OCI-LY7 (cell line): Measurements from ENCODE around the gene RPS15. TPM values are rescaled to one million over a fixed set of nuclear protein-coding genes. Genes with fewer than 3 reads are reported as not detected.
A peak's percentile ranks its signal among the peaks of the same experiment; 100 is the strongest.

Experiments used
- BruUV-seq: library from RNA; stranded (reverse); fragments of 400-500 nt; replicated peaks from 2 replicates; lab custom pipeline; 2021; lab: Mats Ljungman, UMichigan
- CTCF ChIA-PET: fragments of 300-600 bp; sonication (Branson Sonifier 250); formaldehyde crosslinking; loops from one replicate; lab custom pipeline; 2022; ENCODE audit warnings: antibody characterized with exemption; ENCODE audit not compliant: unreplicated experiment; lab: Charles Lee
- POLR2A ChIA-PET: fragments of 300-600 bp; sonication (Branson Sonifier 250); formaldehyde crosslinking; loops from one replicate; lab custom pipeline; 2022; ENCODE audit warnings: antibody characterized with exemption; lab: Charles Lee
- DNase-seq: peaks from one replicate; pipeline ENCODE4 v3.0.0-alpha.2; 2015; ENCODE audit warnings: low spot score
- H2AFZ ChIP-seq: fragments of 200-600 bp; sonication (generic), shearing (Covaris generic); 2 replicates; pipeline ENCODE4 v1.6.1; 2014; ENCODE audit warnings: mild to moderate bottlenecking, antibody characterized with exemption, low read length, moderate library complexity
- H3K27ac ChIP-seq: fragments of 200-600 bp; sonication (generic); 2 replicates; pipeline ENCODE4 v1.5.1; 2014; ENCODE audit warnings: mixed run types, low read depth, mild to moderate bottlenecking, moderate library complexity, low read length, inconsistent platforms; ENCODE audit not compliant: poor library complexity, severe bottlenecking
- H3K36me3 ChIP-seq: fragments of 200-600 bp; sonication (generic); 2 replicates; pipeline ENCODE4 v1.6.1; 2014; ENCODE audit warnings: mild to moderate bottlenecking, antibody characterized with exemption, low read length, moderate library complexity, mixed read lengths; ENCODE audit not compliant: insufficient read depth
- H3K4me1 ChIP-seq: fragments of 200-600 bp; sonication (generic); 2 replicates; pipeline ENCODE4 v1.5.1; 2014; ENCODE audit warnings: mild to moderate bottlenecking, low read length; ENCODE audit not compliant: insufficient read depth, poor library complexity, severe bottlenecking
- H3K4me2 ChIP-seq: fragments of 200-600 bp; sonication (generic); 2 replicates; pipeline ENCODE4 v1.6.1; 2014; ENCODE audit warnings: mild to moderate bottlenecking, low read length
- H3K4me3 ChIP-seq: fragments of 200-600 bp; sonication (generic); 2 replicates; pipeline ENCODE4 v1.5.1; 2014; ENCODE audit warnings: mild to moderate bottlenecking, low read depth, low read length; ENCODE audit not compliant: poor library complexity, severe bottlenecking
- H3K79me2 ChIP-seq: fragments of 200-600 bp; sonication (generic); 2 replicates; pipeline ENCODE4 v1.6.1; 2016; ENCODE audit warnings: low read depth, mild to moderate bottlenecking, low read length, moderate library complexity, mixed read lengths; ENCODE audit not compliant: insufficient read depth
- H3K9me2 ChIP-seq: fragments of 200-600 bp; sonication (generic); 2 replicates; pipeline ENCODE4 v1.6.1; 2016; ENCODE audit warnings: mild to moderate bottlenecking, low read length, mixed read lengths; ENCODE audit not compliant: insufficient read depth
- H3K9me3 ChIP-seq: fragments of 200-600 bp; sonication (generic); 2 replicates; pipeline ENCODE4 v1.6.1; 2014; ENCODE audit warnings: mild to moderate bottlenecking, mixed run types, low read length, mixed read lengths
- H4K20me1 ChIP-seq: fragments of 200-600 bp; sonication (generic); 2 replicates; pipeline ENCODE4 v1.6.1; 2014; ENCODE audit warnings: mild to moderate bottlenecking, antibody characterized with exemption, low read length, moderate library complexity, mixed read lengths; ENCODE audit not compliant: insufficient read depth
- EZH2phosphoT487 ChIP-seq: fragments of 200-600 bp; sonication (generic); IDR thresholded peaks from 2 replicates; pipeline ENCODE4 v1.6.1; 2018; ENCODE audit warnings: low read depth, borderline replicate concordance, mild to moderate bottlenecking, mixed run types, antibody characterized with exemption, low read length, moderate library complexity, mixed read lengths
- intact Hi-C: fragments of 100-400 bp; cut with micrococcal nuclease; formaldehyde crosslinking; loops from one replicate; pipeline ENCODE4 v1.10.0; 2022; ENCODE audit not compliant: unreplicated experiment
- total RNA-seq, 2 experiments: library from RNA; depleted of rRNA in 1 of 2; stranded (reverse); fragments of >200 nt in 1 of 2; shearing (Covaris generic) in 1 of 2; gene quantifications; 2 replicates each; pipeline ENCODE4 v1.2.3, GENCODE V29; 2014 to 2022
- TF ChIP-seq, protein P1 (sequence below): fragments of 200-600 bp; sonication (generic); conservative IDR thresholded peaks from 2 replicates; pipeline ENCODE4 v1.5.1; 2014; ENCODE audit warnings: mild to moderate bottlenecking, antibody characterized with exemption, low read length, moderate library complexity, mixed read lengths

RPS15 gene
- total RNA-seq, 2 experiments from 2014 or later: 1,860 to 2,068 TPM

DNA sequence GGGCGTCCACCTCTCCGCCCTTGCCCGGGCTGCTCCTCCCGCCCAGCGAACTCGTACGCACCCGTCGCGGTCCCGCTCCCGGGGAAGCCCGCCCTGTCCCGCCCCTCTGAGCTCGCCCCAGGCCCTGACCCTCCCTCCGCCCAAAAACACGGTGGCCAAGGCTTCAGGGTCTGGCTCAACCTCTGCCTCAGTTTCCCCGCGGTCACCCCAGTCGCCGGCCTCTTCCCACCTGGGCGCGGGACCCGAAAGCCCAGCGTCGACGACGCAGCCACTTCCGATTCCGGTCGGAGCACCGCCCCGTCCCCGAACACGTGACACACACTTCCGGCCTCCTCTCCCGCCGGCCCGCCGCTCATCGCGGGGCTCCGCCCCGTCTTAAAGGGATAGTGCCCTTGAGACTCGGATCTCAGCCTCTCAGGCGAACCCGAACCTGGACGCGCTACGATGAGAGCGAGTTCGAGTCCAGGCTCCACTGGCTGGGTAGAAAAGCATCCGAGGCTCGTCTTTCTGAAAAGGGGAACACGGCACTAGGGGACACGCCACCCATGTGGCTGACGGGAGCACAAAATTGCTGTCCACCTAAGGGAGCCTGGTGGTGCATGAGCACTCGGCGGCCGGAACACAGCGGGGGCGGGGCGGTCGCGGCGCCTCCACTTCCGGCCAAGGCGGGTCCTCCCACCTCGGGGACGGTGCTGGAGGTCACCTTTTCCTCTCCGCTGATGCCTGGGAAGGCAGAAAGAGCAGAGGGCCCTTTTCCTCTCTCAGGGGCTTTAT, 40.9 kb downstream of the RPS15 start, which contains the start of gene C19orf25:
Gene C19orf25, minus strand, starts transcription at position 282 of the 774 bp plus-strand sequence. CDS start 312 bp downstream, outside the sequence.
- intact Hi-C loops: loop anchor here (1.0 to 2.0 kb wide), 3 partner anchors 24 to 72 kb away; partner anchors contain the start of gene DAZAP1
- ChIA-PET POLR2A (no interaction called here), CTCF (no interaction called here)
- no peaks in the 10 kb centered on the region for H3K9me3 ChIP-seq
- BruUV-seq: no TSS peak
- H3K79me2 ChIP-seq: peaks cover 17% of the 10 kb centered on the region
- H4K20me1 ChIP-seq: no peaks in the 10 kb centered on the region; the same call in 1 of the 2 replicates
- H3K27ac ChIP-seq: peak within 1 kb of the TSS; percentile 81
- H3K36me3 ChIP-seq: peaks cover 21% of the 10 kb centered on the region
- no peaks in the 10 kb centered on the region for H3K9me2 ChIP-seq
- H3K4me3 ChIP-seq: peak within 1 kb of the TSS; percentile 88
- peak within 1 kb of the TSS; percentile 82 for H2AFZ ChIP-seq
- TF ChIP-seq, protein P1, sequence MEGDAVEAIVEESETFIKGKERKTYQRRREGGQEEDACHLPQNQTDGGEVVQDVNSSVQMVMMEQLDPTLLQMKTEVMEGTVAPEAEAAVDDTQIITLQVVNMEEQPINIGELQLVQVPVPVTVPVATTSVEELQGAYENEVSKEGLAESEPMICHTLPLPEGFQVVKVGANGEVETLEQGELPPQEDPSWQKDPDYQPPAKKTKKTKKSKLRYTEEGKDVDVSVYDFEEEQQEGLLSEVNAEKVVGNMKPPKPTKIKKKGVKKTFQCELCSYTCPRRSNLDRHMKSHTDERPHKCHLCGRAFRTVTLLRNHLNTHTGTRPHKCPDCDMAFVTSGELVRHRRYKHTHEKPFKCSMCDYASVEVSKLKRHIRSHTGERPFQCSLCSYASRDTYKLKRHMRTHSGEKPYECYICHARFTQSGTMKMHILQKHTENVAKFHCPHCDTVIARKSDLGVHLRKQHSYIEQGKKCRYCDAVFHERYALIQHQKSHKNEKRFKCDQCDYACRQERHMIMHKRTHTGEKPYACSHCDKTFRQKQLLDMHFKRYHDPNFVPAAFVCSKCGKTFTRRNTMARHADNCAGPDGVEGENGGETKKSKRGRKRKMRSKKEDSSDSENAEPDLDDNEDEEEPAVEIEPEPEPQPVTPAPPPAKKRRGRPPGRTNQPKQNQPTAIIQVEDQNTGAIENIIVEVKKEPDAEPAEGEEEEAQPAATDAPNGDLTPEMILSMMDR: no peak
- no peak for TF ChIP-seq EZH2phosphoT487
- H3K4me2 ChIP-seq: peak within 1 kb of the TSS; percentile 73
- peak; percentile 96 for DNase-seq
- peaks cover 14% of the 10 kb centered on the region for H3K4me1 ChIP-seq

DNA sequence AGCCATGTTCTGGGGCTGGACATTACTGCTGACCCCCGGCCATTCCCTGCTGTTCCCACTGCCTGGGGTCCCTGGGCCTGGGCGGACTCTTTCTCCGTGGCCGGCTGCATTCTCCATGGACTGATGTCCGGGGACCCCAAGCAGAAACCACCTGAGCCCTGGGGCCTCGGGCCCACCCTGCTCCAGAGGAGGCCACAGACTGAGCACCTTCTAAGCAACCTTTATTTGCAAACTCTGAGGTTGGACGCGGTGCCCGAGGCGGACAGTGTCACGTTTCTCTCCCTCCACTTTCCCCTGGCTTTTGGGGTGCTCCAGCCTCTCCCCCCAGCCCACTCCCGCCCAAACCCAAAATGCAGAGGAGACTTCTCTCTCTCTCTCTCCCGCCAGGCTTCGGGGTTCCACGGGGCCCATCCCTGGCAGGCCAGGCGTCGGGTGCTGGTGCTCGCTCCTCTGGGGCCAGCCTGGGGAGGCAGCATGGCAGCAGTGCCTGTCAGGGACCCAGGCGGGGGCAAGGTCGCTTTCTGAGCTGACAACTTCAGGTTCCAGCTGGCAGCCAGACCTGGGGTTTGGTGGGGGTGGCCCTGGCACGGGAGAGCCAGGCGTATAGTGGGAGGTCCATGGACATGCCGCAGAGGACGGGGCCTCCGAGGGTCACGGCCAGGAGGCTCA, 43.2 kb downstream of the RPS15 start:
- Histone ChIP-seq H3K9me2 (no peaks in the 10 kb centered on the region), H3K9me3 (no peaks in the 10 kb centered on the region), H4K20me1 (no peaks in the 10 kb centered on the region), H3K36me3 (peaks cover 9% of the 10 kb centered on the region), H2AFZ (no peak overlapping the region), H3K4me2 (no peak overlapping the region), H3K4me3 (no peak overlapping the region), H3K4me1 (peaks cover 14% of the 10 kb centered on the region), H3K27ac (no peak overlapping the region), H3K79me2 (peaks cover 17% of the 10 kb centered on the region)
- no TSS peak for BruUV-seq
- ChIA-PET POLR2A (no interaction called here), CTCF (no interaction called here)
- TF ChIP-seq EZH2phosphoT487: no peak
- TF ChIP-seq, protein P1: no peak
- intact Hi-C loops: no loop called here
- no peak for DNase-seq
